NCI-H345 treated with DMSO at 0.1 percent for 48 hours (cell line): ENCODE measurements around the gene DSTN.

Experiments used
- DNase-seq: peaks from one replicate; lab custom pipeline; 2025; ENCODE audit not compliant: unreplicated experiment; lab: John Stamatoyannopoulos, UW

Gene DSTN

GRCh38 chr20:17579369-17580039 lies 9.6 kb downstream of the DSTN start:
- DNase-seq: no peak

- no peak for DNase-seq
Measured at GRCh38 chr20:17580895-17581294, 11.0 kb downstream of the DSTN start.

GRCh38 chr20:17583126-17583525 lies 13.3 kb downstream of the DSTN start:
- no peak for DNase-seq

GRCh38 chr20:17584689-17585088 lies 14.8 kb downstream of the DSTN start:
- DNase-seq: no peak

- DNase-seq: no peak
Measured at GRCh38 chr20:17586250-17586649, 16.4 kb downstream of the DSTN start.

GRCh38 chr20:17587148-17587547 lies 17.3 kb downstream of the DSTN start:
- DNase-seq: no peak

- no peak for DNase-seq
Measured at GRCh38 chr20:17587824-17588223, 17.9 kb downstream of the DSTN start.

GRCh38 chr20:17589161-17589834 lies 19.4 kb downstream of the DSTN start:
- DNase-seq: no peak

- no peak for DNase-seq
Measured at GRCh38 chr20:17590245-17590644, 20.4 kb downstream of the DSTN start.

- DNase-seq: no peak
Measured at GRCh38 chr20:17593902-17594301, 24.0 kb downstream of the DSTN start.

- DNase-seq: no peak
Measured at GRCh38 chr20:17594443-17594842, 24.6 kb downstream of the DSTN start.

- DNase-seq: no peak
Measured at GRCh38 chr20:17595856-17596255, 26.0 kb downstream of the DSTN start.

GRCh38 chr20:17598013-17598550 lies 28.2 kb downstream of the DSTN start:
- DNase-seq: no peak

GRCh38 chr20:17601957-17602356 lies 32.1 kb downstream of the DSTN start:
- DNase-seq: no peak

- DNase-seq: no peak
Measured at GRCh38 chr20:17602493-17602892, 32.6 kb downstream of the DSTN start.

- DNase-seq: no peak
Measured at GRCh38 chr20:17605131-17605660, 35.3 kb downstream of the DSTN start.

GRCh38 chr20:17606001-17606400 lies 36.1 kb downstream of the DSTN start:
- DNase-seq: no peak

GRCh38 chr20:17608701-17609497 lies 39.0 kb downstream of the DSTN start:
- no peak for DNase-seq

GRCh38 chr20:17609811-17610377 lies 40.0 kb downstream of the DSTN start:
- no peak for DNase-seq

GRCh38 chr20:17610566-17611289 lies 40.9 kb downstream of the DSTN start:
- no peak for DNase-seq

- DNase-seq: no peak
Measured at GRCh38 chr20:17611290-17611539, 41.3 kb downstream of the DSTN start.
